Subcutaneous adipose tissue (tissue), 4 donors: ENCODE data around the gene DBN1. TPM values are rescaled to one million over a fixed set of nuclear protein-coding genes. Genes with fewer than 3 reads are reported as not detected.

Experiments
- total RNA-seq, 4 donors: library from RNA; depleted of rRNA; stranded (reverse); fragments of >200 nt; gene quantifications; one replicate each; pipeline ENCODE4 v1.1.0, GENCODE V29; 2016
- TF ChIP-seq, protein P1 (sequence below): fragments of 450-650 bp; IDR thresholded peaks from one replicate; pipeline ENCODE4 v1.5.1; 2016; ENCODE audit warnings: low read depth, mild to moderate bottlenecking, control low read depth, antibody characterized with exemption, moderate library complexity

DBN1 gene
- total RNA-seq = 10 to 100 TPM; 25.2 to 50.9 (median 37.6) TPM

DNA sequence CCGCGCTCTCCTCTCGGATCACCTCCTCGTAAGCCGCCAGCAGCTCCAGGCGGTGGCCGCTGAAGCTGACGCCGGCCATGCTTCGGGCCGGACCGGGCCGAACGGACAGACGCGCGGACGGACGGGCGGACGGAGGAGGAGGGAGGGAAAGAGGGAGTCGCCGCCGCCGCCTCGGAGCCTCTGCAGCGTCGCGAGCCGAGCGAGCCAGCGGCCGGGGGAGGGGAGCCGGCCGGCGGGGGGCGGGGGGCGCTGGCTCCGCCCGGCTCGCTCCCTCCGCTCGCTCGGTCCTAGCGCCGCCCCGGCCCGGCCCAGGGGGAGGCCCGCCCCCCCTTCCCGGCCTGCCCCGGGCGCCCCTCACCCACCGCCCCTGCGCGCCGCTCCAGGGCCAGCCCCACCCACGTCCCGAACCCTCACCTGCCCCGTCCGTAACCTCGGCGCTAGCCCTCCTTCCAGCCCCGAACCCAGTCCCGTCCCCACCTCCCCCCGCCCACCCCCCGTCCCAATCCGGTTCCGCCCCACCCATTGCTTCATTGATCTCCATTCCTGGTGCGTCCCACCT lies at the start of gene DBN1:
Gene DBN1 (minus strand): TSS at position 192 of the 559 bp plus-strand sequence. CDS start 113 bp downstream, at position 79.
- TF ChIP-seq, protein P1, sequence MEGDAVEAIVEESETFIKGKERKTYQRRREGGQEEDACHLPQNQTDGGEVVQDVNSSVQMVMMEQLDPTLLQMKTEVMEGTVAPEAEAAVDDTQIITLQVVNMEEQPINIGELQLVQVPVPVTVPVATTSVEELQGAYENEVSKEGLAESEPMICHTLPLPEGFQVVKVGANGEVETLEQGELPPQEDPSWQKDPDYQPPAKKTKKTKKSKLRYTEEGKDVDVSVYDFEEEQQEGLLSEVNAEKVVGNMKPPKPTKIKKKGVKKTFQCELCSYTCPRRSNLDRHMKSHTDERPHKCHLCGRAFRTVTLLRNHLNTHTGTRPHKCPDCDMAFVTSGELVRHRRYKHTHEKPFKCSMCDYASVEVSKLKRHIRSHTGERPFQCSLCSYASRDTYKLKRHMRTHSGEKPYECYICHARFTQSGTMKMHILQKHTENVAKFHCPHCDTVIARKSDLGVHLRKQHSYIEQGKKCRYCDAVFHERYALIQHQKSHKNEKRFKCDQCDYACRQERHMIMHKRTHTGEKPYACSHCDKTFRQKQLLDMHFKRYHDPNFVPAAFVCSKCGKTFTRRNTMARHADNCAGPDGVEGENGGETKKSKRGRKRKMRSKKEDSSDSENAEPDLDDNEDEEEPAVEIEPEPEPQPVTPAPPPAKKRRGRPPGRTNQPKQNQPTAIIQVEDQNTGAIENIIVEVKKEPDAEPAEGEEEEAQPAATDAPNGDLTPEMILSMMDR = no peak

DNA sequence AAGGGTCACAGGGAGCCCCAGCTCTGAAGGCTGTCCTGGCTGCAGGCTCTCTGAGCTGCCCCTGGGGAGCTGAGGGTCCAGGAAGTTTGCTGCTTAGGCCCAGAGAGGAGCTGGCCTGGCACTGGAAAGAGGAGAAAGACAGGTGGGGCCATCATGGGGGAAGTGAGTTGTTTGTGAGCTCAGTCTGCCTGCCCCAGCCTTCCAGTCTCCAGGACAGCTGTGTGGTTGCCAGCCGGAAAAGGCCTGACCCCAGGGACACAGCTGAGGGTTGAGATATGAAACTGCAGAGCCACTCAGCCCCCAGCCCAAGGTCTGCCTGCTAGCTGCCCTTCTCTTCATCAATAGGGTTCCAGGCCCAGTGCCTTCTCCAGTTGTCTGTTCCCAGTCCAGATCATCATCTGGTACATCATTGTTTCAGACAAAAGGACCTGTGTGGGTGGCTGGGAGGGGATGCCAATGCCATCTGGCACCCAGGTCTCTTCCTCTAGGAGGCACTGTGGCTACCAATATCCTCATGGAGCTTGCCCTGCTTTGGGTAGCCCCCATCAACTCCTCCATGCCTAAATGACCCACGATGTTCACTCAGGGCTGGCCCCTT lies 47.6 kb upstream of the DBN1 start:
- TF ChIP-seq, protein P1 = no peak

DNA sequence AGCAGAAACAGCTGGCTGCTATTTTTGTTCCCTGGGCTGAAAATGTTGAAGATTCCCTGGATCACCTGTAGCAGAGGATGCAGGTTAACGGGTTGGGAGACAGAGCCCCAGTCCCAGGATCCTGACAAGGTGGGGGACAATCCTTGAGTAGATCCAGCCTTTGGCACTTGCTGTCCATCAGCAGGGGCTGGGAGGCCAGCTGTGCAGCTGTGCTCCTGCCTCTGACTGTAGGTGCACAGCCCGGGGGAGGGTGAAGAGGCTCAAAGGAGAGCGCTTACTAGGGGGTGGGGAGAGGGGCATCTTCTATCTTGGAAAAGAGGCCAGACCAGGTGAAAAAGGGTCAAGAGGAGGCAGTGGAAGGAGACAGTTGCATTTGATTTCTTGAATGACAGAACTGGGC lies 46.8 kb upstream of the DBN1 start:
- TF ChIP-seq, protein P1 = no peak

DNA sequence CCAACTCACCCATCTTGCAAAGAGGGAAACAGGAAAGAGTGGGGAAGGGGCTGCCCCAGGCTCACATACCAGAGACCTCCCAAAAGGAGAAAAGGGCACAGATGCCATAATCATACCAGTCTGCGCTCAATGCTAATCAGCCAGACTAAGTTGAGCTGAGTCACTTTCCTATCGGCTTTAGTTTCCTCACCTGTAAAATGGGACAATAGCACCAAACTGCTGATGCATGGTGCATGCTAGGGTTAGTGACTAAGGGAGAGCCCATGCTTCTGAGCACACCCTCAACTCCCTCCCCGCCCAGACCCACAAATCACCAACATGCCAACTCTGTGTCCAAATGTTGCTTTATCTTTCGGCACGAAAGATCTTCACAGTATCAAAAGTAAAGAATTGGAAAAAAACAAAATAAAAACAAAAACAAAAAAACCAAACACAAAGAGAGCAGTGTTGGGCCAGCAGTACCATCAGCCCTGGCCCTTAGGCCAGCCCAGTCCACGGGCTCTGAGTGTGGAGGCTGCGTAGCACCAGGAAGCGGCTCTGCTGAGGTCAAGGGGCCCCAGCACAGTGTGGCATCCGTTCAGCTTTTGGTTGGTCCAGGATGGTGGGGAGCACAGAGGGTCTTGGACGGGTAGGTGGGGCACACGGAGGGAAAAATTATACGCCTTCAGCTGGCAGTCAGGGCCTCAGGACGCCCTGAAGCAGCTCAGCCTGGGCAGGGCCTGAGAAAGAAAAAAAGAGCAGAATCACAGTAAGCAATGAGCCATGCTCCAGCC lies 46.2 kb upstream of the DBN1 start:
- TF ChIP-seq, protein P1 = no peak

DNA sequence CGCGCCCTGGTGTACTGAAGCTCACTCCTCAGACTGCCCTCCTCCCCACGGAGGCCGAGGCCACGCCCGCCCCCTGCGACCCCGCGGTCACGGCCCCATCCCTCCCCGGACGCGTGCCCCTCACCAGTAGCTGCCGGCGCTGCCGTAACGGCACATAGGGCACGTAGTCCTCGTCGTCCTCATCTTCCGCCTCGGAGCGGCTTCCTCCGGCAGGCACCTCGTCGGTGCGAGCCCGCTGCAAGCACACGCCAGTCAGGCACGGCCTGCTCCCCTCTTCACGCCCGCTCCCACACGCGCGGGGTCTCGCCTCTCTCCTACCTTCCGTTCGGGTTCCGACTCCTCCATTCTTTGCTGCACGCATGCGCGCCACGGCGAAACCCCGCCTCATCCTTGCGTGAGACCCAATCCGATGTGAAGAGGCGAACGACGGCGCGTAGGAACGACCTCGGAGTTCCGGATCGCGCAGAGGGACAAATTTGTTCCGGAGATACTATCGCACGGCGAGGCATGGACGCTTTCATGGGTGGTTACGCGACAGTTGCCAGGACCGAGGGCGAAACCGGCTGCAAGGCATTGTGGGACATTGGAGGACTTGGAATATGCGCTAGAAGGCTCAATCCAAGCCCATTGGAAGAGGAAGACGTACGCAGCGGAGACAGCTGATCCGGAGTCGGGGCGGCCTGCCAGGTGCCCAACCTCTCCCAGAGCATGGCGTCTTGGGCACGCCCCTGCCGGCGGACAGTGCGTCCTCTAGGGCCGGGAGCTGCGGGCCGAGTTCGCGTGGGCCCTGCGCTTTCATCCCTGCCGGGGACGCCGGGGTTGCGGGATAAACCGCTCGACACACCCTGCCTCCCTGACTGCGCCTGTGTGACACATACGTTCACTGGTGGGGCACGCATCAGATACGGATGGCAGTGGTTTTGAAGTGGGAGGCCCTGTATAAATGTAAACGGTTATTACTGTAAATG lies 43.5 kb upstream of the DBN1 start, which contains the start of gene DDX41:
Gene DDX41 (minus strand): TSS at position 361 of the 968 bp plus-strand sequence. CDS start 16 bp downstream, at position 345.
- TF ChIP-seq, protein P1 = no peak

DNA sequence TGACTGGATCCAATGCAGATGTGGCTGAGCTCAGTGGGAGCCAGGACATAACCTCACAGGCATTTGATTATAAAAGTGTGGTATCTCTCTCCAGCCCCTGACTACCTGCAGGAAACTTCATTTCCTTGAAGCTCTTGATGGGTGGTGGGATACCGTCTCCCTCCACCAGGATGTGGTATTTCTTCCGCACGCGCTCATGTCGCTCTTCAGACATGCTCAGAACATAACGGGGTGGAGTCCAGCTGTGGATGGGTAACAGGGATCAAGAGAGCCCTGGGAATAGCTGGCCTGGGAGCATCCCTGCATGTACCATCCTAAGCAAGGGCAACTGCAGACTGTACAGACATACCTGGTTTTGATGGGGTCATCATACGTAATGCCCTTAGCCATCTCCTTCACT lies 42.1 kb upstream of the DBN1 start:
- TF ChIP-seq, protein P1 = no peak
